GM12874 (cell line): ENCODE measurements around the gene SPATS2L.

Experiments used
- CTCF ChIP-seq: IDR thresholded peaks from 2 replicates; pipeline ENCODE4 v1.5.1; 2011; ENCODE audit warnings: low read depth, mild to moderate bottlenecking, control low read depth, low read length, moderate library complexity; ENCODE audit not compliant: insufficient read depth

Gene SPATS2L

GRCh38 chr2:200362202-200362917, 55.9 kb downstream of the SPATS2L start:
- no peak for TF ChIP-seq CTCF

GRCh38 chr2:200363279-200363678, 56.8 kb downstream of the SPATS2L start:
- TF ChIP-seq CTCF, result no peak

GRCh38 chr2:200364142-200364541, 57.6 kb downstream of the SPATS2L start:
- TF ChIP-seq CTCF, result no peak

- TF ChIP-seq CTCF, result no peak
These were observed 58.1 kb downstream of the SPATS2L start for GRCh38 chr2:200364620-200365019.

- no peak for TF ChIP-seq CTCF
These were observed 58.7 kb downstream of the SPATS2L start for GRCh38 chr2:200365209-200365608.

GRCh38 chr2:200367155-200367554, 60.7 kb downstream of the SPATS2L start:
- TF ChIP-seq CTCF, result no peak

GRCh38 chr2:200369886-200370285, 63.4 kb downstream of the SPATS2L start:
- TF ChIP-seq CTCF, result no peak

- TF ChIP-seq CTCF, result no peak
These were observed 66.7 kb downstream of the SPATS2L start for GRCh38 chr2:200373231-200373630.
